ENCODE results near the gene TRIM43B.
"Not testable (repeated sequence)": the region's sequence is repeated elsewhere in the genome, so short reads cannot be mapped to it uniquely, and the experiment has no call there.

Gene TRIM43B

DNA sequence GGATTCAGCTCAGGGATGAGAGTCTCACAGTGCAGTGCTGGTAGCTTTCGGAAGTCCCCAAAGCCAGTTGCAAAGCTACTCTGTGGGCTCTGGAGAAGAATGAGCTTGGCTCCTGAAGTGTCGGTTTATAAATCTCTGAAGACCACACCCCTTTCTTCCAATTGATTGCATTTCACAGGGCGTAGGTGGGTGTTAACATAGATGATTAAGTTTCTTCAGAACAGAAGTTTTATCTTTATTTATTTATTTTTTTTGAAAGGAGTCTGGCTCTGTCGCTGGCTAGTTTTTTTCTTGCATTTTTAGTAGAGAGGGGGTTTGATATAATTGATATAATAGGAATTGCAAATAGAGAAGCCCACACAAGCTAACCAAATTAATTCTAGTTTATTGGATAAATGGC lies at the start of gene TRIM43B:
TSS of gene TRIM43B (minus strand) at position 101 of the 400 bp plus-strand sequence. CDS start 2,040 bp downstream, outside the sequence.
- in situ Hi-C loops (cut with MboI; ENCODE audit: low sequenced_read_pairs), result not testable (repeated sequence)

DNA sequence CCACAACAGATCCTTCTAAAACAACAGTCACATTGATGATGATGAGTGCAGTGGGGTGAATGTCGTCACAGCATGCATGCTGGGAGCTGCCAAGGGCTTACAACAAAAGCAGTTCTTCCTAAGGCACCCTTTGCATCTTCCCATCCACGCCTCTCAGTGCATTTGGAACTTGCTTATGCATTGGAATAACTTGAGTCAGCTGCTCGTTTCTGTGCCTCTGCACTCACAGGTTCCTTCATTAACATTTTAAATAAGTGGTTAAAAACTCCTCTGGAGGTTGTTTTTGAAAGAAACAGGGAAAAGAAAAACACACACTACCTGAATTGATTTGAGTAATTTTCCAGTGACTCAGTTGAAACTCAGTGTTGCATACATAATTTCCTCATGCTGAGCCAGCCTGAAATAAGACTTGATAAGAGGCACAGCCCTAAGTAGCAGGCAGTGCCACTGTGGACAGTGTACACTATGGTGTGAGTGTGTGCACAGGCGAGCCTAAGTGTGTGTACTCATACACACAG lies 46.8 kb upstream of the TRIM43B start:
- in situ Hi-C loops (cut with MboI; ENCODE audit: low sequenced_read_pairs), result no loop called here

DNA sequence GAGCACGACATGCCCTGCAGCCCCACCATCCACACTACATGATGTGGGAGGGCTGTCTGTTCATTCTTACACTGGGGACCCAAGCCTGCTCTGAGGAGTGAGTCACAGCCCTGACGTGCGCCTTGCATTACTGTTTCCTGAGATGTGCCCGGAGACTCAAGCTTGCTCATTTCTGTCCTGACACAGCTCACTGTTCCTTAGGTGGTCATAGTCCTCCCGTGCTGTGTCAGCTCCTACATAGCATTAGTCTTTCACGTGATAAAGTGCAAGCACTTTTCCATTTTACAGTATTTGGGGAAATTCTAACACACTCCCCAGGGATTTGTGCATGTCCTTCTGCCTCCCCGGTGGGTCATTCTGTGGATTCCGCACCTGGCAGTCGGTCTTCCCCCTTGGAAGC lies 46.2 kb upstream of the TRIM43B start:
- in situ Hi-C loops (cut with MboI; ENCODE audit: low sequenced_read_pairs), result no loop called here

DNA sequence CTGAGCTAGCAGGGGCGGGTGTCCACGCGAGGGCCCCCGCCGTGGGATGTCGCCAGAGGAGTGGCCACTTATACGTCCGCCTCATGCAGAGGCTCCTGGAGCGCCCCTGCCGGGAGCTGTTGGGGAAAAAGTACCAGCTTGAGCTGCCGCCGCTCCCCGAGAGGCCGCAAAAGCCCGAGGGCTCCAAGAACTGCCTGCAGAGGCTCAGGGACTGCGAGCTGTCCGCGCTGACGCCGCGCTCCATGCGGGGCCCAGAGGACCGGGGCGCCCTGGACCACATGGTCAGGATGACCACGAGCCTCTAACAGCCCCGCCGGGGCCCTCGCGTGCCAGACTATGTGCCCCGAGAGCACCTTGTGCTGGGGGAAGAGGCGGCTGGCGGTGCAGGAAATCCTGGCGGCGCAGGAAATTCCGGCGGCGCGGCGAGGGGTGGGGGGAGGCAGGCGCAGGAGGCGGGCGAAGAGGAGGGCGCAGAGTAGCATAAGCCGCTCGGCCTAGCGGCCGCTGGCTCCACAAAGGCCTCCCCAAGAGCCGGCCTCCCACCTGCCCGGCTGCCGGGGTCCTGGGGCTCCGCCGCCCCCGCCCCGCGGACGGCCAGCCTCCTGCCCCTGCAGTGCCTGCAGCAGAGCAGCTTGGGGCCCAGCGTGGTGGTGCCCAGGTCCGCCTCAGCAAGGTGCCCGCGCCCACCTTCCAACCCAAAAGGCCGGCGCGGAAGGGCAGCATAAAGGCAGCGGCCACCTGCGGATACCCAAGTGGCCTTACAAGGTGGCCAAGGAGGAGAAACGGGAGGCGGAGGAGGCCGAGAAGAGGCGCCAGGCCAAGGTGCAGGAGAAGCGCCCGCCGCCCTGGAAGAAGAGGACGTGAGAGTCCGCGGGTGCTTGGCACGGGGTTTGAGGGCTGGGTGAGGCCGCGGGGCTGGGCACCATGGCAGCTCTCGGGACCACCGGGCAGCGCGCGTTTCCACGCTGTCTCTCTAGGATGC lies 42.1 kb upstream of the TRIM43B start:
- in situ Hi-C loops (cut with MboI; ENCODE audit: low sequenced_read_pairs), result no loop called here

DNA sequence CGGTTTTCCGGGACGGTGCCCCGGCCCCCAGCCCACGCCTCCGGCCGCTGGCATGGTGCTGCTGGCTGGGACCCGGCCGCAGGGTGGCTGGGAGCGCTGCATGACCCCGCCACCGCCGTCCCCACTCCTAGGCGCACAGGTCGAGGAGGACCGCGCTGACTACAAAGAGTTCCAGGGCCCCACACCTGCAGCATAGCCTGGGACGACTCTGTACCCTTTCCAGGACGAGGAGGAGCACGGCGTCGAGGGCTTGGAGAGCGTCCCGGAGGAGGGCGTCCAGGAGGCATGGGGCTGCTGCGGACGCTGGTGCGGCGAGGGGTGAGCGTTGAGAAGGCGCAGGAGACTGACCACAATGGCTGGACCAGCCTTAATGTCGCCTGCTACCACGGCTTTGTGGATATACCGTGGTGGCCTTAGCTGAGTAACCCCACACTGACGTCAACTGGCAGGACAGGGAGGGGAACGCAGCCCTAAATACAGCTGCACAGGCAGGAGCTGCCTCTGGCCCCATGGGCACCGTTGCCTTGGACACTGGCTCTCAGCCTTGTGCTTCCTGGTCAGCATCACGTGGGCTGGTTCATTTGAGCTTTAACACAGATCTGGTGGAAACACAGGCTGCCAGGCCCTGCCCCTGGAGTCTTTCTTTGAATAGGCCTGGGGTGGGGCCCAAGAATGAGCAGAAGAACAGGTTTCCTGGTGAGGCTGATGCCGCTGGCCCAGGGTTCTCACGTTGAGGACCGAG lies 40.9 kb upstream of the TRIM43B start:
- in situ Hi-C loops (cut with MboI; ENCODE audit: low sequenced_read_pairs), result no loop called here

DNA sequence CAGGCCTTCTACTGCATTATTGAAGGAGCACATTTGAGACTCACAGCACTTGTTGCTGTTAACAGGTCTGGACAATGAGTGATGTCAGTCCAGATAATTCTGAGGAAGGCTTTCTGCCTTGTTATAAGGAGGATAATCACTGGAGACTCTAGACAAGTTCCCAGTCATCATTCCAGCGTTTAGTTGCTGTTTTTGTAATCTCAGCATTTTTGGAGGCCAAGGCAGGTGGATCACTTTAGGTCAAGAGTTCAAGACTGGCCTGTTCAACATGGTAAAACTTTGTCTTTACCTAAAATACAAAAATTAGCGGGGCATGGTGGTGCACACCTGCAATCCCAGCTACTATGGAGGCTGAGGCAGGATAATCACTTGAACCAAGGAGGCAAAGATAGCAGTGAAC lies 39.6 kb upstream of the TRIM43B start:
- in situ Hi-C loops (cut with MboI; ENCODE audit: low sequenced_read_pairs), result no loop called here

DNA sequence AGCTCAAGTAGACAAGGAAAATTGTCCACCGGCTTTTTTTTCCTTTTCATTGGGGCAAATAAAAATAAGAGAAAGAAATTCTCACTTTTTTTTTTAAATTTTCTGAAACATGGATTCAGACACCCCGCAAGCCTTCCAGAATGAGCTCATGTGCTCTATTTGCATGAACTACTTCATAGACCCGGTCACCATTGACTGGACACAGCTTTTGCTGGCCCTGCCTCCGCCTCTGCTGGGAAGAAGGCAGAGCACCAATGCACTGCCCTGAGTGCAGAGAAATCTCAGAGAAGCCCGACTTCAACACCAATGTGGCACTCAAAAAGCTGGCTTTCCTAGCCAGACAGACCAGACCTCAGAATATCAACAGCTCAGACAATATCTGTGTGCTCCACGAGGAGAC lies 30.2 kb upstream of the TRIM43B start:
- in situ Hi-C loops (cut with MboI; ENCODE audit: low sequenced_read_pairs), result no loop called here

DNA sequence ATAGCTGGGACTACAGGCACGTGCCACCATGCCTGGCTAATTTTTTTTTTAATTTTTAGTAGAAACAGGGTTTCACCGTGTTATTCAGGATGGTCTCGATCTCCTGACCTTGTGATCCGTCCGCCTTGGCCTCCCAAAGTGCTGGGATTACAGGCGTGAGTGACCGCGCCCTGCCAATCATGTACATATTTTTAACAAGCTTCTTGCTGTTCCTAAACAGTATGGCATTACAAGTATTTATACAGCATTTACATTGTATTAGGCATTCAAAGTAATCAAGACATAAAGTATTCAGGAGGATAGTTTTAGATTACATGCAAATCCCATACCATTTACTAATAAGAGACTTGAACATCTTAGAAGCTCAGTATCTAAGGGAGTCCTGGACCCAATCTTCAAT lies 29.7 kb upstream of the TRIM43B start:
- in situ Hi-C loops (cut with MboI; ENCODE audit: low sequenced_read_pairs), result not testable (repeated sequence)

DNA sequence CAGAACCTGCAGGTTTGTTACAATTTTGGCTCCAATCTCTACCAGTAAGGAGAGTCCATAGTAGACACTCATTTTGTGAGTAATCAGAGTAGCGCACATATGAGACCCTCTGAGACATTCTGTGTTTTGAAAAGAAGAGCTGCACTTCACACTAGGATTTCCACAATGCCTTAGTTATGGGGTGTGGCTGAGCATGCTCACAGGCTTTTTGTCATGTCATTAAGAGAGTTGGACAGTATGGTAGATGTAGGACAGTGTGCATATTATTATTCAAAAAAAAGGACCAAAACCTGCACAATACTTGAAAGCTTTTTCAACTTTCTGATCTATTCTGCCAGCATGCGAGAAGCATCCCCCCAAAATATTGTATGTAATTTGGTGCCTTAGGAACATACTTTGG lies 24.9 kb upstream of the TRIM43B start:
- in situ Hi-C loops (cut with MboI; ENCODE audit: low sequenced_read_pairs), result no loop called here

DNA sequence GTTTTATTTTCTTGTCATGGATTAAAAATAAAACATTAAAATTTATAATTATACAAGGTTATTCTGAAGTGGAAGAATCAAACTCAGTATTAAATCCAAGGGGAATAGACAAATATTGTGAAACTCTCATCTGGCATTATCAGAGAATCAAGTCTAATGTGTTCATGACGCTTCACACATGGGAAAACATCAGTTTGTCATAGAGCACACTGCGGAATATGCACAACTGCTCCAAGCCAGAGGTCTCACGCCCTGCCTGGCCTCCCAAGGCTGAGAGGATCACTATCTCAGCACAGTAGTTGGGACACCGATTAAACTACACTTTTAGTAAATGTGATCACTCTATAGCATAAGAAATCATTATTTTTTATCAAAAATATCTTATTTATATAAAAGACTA lies 20.7 kb upstream of the TRIM43B start:
- in situ Hi-C loops (cut with MboI; ENCODE audit: low sequenced_read_pairs), result no loop called here

DNA sequence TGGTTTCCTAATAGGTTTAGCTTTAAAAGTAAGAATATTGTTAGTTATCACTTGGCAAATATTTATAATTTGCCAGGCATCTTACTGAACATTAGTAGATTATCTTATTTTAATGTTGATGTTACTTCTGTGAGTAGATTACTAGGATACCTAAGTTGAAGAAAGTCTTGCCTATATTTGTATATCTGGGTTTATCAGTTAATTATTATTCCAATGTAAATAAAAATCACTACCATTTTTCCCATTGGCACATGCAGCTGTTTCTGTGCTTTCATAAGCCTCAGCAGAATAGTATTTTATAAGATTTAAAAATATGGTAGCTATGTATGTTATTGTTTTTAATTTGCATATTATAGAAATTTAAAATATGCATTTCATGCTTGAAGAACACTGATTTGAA lies 16.3 kb upstream of the TRIM43B start:
- in situ Hi-C loops (cut with MboI; ENCODE audit: low sequenced_read_pairs), result no loop called here

DNA sequence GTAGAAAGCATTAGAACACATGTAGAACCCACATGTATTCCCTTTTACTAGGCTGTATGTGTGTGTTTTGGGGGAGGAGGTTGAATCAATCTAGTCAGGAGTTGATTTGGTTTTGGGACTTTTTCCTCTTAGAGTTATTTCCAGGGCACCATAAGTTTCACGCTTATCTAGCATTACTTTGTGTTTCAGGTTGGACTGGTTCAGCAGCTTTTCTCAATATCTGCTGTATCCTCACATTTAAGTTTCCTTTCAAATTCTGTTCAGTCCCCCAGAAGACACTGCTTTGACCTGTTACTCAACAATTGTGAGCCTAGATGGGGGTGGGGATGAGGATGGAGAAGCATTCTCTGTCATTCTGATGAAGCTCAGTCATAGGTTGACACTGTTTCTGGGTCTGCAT lies 7.5 kb upstream of the TRIM43B start:
- in situ Hi-C loops (cut with MboI; ENCODE audit: low sequenced_read_pairs), result not testable (repeated sequence)

DNA sequence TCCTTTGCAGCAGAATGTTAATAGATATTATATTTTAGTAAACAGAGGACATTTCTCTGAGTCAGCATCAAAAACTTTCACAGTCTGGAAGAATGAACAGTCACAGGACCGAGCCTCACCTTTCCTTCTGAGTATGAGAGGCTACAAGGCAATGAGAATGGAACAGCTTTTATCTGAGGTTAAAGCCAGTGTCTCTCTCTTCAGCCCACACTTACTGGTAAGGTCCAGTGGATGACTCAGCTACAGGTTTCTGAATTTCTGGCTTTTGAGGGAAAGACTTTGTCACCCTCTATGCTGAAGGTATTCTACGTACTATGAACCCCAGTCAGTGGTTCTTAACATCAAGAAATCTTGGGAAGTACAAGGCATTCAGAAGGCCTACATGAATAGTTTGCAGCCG lies 9.5 kb downstream of the TRIM43B start:
- in situ Hi-C loops (cut with MboI; ENCODE audit: low sequenced_read_pairs), result not testable (repeated sequence)

DNA sequence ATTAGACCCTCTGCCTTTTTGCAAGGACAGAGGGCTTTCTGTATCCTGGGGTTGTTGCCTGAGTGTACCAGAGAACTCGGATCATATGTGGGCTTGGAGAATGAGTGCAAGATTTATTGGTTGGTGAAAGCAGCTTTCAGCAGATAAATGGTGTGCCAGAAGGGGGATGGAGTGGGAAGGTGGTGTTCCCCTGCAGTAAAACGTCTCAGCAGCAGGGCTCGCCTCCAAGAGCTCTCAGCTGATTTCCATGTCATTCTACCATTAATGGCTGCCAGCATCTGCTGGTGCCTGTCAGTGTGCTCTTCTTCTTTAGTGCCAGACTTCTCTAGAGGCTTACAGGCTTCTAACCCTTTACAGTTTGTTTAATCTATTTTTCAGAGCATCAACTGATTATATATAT lies 16.6 kb downstream of the TRIM43B start:
- in situ Hi-C loops (cut with MboI; ENCODE audit: low sequenced_read_pairs), result not testable (repeated sequence)

DNA sequence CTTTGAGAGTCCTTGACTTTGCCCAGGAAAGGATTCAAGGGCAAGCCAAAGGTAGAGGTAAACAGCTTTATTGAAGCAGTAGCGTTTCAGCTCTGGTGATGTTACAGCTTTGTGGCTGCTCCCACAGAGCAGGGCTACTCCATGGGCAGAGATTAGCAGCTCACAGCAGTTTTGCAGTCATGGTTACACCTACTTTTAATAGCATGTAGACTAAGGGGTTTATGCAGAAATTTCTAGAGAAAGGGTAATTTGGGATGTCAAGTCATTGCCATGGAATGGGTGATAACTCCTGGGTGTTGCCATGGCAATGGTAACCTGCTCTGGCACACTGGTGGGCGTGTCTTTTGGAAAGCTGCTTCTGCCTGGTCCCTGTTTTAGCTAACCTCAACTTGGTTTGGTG lies 18.0 kb downstream of the TRIM43B start:
- in situ Hi-C loops (cut with MboI; ENCODE audit: low sequenced_read_pairs), result not testable (repeated sequence)

DNA sequence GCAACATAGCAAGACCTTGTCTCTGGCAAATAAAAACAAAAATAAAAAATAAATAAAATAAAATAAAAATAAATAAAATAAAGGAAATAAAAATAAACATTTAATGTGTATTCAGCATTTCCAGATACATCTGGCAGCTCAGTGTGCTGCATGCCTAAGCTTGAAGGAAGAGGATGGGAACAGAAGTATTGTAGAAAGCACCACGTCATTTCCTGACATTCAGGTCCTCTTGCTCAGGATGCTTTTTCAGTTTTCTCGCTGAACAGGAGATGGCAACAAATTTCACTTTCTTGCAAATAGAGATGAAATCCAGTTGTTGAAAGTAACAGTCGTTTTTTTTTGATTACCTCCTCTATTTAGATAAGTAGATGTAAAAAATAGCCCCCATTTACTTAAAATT lies 21.3 kb downstream of the TRIM43B start:
- in situ Hi-C loops (cut with MboI; ENCODE audit: low sequenced_read_pairs), result not testable (repeated sequence)

DNA sequence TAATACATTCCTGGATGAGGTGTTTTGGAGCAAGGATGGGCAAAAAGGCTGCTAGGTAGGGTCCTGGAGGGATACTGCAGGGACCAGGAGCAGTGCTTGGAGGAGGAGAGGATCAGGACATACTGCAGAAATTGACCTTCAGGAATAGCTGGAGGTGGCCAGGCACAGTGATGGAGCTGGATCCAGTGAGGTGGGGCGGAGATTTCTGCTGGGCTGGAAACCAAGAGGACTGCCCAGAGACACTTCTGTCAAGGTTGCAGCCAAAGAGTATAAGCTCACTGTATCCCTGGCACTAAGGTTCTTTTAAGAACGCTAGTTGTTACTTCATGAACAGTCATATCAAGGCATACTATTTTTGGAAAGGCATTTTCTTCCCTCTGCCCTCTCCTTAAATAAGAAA lies 39.2 kb downstream of the TRIM43B start:
- in situ Hi-C loops (cut with MboI; ENCODE audit: low sequenced_read_pairs), result not testable (repeated sequence)

DNA sequence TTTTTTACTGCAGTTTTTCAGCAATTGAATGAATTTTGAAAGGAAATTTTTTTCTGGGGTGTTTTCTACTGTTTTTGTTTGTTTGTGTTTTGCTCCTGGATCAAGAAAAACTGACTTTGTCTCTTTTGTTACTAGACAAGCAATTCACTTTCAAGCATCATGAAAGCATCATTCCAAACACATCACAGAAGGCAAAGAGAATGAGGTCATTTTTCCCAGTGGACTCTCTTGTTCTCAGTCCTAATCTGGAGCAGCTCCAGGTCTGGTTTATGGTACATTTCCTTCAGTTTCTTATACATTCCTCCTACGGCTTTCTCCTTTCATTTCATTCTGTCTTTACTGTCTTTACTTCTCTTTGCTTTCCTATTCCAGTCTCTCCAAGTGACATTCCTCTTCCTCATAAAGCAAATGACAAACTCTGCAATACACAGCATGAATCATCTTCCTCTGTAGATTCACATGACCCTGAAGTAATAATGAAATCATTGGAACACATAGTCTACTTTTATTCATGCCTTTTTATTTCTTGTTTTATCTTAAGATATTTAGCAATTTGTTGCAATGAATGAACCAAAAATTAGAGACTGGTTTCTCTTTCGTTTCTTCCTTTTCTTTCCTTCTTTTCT lies 42.0 kb downstream of the TRIM43B start:
- in situ Hi-C loops (cut with MboI; ENCODE audit: low sequenced_read_pairs), result not testable (repeated sequence)

DNA sequence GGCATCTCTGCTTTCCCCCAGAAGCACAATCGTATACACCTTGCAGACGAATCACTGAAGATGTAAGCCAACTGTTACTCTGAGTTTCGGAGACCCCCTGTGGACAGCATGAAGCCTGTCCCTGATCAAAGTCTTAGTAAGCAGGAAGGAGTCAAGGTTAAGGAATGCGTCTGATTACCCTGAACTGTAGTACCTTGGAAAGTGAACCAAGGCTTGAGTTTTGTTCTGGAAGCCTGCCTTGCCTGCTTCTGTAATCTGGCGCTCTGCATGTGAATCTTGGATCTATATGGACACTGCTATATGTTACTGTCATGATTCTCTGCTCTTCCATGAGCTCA lies 48.7 kb downstream of the TRIM43B start:
- in situ Hi-C loops (cut with MboI; ENCODE audit: low sequenced_read_pairs), result not testable (repeated sequence)

DNA sequence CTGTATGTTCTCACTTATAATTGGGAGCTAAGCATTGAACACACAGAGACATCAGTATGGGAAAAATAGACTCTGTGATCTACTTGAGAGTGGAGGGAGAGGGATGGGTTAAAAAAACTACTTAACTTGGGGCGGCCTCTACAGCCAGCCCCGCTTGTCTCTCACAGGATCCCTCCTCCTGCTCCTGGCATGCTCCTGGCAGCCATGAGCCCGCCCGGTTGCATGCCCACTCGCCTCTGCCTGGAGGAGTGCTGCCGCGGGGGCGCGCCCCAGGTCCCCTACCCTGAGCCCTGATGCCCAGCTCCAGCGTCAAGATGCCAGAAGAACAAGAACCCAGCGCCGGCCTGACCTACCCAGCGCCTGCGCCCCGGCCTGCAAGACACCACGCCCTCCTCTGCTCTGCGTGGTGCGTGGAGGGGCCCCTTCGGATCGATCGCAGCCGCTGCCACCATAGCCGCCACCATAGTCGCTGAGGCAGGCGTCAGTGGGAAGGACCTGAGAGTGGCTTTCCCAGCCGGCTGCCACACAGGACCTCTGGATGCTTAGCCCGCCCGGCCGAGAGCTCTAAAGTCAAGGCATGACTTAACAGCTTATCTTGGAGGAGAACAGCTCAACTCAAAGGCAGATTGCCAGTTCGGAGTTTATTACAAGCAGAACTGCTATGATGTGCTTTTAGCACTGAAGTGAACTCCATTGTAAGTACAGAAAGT lies 49.2 kb downstream of the TRIM43B start:
- in situ Hi-C loops (cut with MboI; ENCODE audit: low sequenced_read_pairs), result not testable (repeated sequence)
